A204.1 (cell line): ENCODE measurements around the gene WNT9A.

Experiments used
- FAIRE-seq: peaks from 2 replicates; lab custom pipeline; 2012; peaks lifted over from hg19 to GRCh38; lab: Jason Lieb, UNC

WNT9A gene

GRCh38 chr1:227954163-227954850 is 6.6 kb upstream of the WNT9A start:
- FAIRE-seq, result no peak

- no peak for FAIRE-seq
These were observed 5.3 kb upstream of the WNT9A start for GRCh38 chr1:227953022-227953412.

GRCh38 chr1:227952374-227953021 is 4.8 kb upstream of the WNT9A start:
- no peak for FAIRE-seq

- FAIRE-seq, result no peak
These were observed 4.1 kb upstream of the WNT9A start for GRCh38 chr1:227951624-227952373.

- FAIRE-seq, result no peak
These were observed 3.1 kb upstream of the WNT9A start for GRCh38 chr1:227950735-227951346.

GRCh38 chr1:227949954-227950734 is 2.4 kb upstream of the WNT9A start:
- no peak for FAIRE-seq

- no peak for FAIRE-seq
These were observed 1.7 kb upstream of the WNT9A start for GRCh38 chr1:227949341-227949921.

- no peak for FAIRE-seq
These were observed 945 bp upstream of the WNT9A start for GRCh38 chr1:227948493-227949260.

- FAIRE-seq, result no peak
These were observed 401 bp downstream of the WNT9A start for GRCh38 chr1:227947386-227947675.

GRCh38 chr1:227946624-227947385 is 927 bp downstream of the WNT9A start:
- no peak for FAIRE-seq

GRCh38 chr1:227945891-227946623 is 1.7 kb downstream of the WNT9A start:
- FAIRE-seq, result no peak

- no peak for FAIRE-seq
These were observed 2.5 kb downstream of the WNT9A start for GRCh38 chr1:227944931-227945890.

GRCh38 chr1:227944090-227944930 is 3.4 kb downstream of the WNT9A start:
- no peak for FAIRE-seq

- no peak for FAIRE-seq
These were observed 4.2 kb downstream of the WNT9A start for GRCh38 chr1:227943381-227944089.

GRCh38 chr1:227942716-227943261 is 4.9 kb downstream of the WNT9A start:
- FAIRE-seq, result no peak

GRCh38 chr1:227942021-227942715 is 5.6 kb downstream of the WNT9A start:
- FAIRE-seq, result no peak
